ENCODE results near the gene BRD3. TPM values are rescaled to one million over a fixed set of nuclear protein-coding genes. Genes with fewer than 3 reads are reported as not detected.
"Not testable (repeated sequence)": the region's sequence is repeated elsewhere in the genome, so short reads cannot be mapped to it uniquely, and the experiment has no call there.

BRD3 gene
- total RNA-seq, 1 donor from 2014 or later: 19.9 TPM

DNA sequence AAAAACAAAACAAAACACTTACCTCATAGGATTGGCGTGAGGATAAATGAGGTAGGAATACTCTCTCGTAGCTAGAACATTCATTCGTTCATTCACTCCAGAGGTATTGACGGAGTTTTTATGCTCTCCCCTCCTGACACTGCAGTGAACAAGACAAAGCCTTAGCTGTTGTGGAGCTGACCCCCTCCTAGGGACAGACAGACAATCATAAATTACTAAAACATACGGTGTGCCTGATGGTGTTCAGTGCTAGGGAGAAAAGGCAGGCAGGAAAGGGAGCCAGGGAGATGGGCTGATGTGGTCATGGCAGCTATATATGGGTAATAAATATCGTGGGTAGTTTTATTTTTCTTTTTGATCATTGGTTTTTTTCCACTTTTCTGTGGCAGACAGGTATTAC lies 5.7 kb upstream of the BRD3 start:
- TF ChIP-seq, protein P1, sequence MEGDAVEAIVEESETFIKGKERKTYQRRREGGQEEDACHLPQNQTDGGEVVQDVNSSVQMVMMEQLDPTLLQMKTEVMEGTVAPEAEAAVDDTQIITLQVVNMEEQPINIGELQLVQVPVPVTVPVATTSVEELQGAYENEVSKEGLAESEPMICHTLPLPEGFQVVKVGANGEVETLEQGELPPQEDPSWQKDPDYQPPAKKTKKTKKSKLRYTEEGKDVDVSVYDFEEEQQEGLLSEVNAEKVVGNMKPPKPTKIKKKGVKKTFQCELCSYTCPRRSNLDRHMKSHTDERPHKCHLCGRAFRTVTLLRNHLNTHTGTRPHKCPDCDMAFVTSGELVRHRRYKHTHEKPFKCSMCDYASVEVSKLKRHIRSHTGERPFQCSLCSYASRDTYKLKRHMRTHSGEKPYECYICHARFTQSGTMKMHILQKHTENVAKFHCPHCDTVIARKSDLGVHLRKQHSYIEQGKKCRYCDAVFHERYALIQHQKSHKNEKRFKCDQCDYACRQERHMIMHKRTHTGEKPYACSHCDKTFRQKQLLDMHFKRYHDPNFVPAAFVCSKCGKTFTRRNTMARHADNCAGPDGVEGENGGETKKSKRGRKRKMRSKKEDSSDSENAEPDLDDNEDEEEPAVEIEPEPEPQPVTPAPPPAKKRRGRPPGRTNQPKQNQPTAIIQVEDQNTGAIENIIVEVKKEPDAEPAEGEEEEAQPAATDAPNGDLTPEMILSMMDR (conservative IDR thresholded peaks at IDR 0.05; ENCODE audit: low read depth, low read length): no peak
- DNase-seq (ENCODE audit: low read depth): no peak

DNA sequence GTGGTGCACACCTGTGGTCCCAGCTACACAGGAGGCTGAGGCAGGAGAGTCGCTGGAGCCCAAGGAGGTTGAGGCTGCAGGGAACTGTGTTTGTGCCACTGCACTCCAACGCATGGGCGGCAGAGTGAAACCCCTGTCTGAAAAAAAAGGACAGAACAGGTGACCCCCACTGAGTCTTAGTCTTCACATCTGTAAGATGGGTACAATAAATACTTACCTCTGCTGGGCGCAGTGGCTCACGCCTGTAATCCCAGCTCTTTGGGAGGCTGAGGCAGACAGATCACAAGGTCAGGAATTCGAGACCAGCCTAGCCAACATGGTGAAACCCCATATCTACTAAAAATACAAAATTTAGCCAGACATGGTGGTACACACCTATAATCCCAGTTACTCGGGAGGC lies 4.9 kb upstream of the BRD3 start:
- not testable (repeated sequence) for DNase-seq (ENCODE audit: low read depth)

More for the DNA sequence above, 5.7 kb upstream of the BRD3 start:
- no peak overlapping the region for H3K4me3 ChIP-seq (ENCODE audit: low read depth, low read length)

DNA sequence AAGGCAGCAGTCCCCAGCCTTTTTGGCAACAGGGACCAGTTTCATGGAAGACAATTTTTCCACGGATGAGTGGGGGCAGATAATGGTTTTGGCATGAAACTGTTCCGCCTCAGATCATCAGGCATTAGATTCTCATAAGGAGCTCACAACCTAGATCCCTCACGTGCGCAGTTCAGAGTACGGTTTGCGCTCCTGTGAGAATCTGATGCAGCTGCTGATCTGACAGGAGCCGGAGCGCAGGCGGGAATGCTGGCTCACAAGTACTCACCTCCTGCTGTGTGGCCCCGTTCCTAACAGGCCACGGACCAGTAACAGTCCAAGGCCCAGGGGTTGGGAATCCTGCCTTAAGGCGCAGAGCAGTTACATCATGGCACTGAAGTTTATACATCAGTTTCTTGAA lies 3.3 kb upstream of the BRD3 start:
- DNase-seq (ENCODE audit: low read depth): no peak
- TF ChIP-seq, protein P1 (conservative IDR thresholded peaks at IDR 0.05; ENCODE audit: low read depth, low read length): no peak

More for the DNA sequence above, 4.9 kb upstream of the BRD3 start:
- not testable (repeated sequence) for H3K4me3 ChIP-seq (ENCODE audit: low read depth, low read length)

DNA sequence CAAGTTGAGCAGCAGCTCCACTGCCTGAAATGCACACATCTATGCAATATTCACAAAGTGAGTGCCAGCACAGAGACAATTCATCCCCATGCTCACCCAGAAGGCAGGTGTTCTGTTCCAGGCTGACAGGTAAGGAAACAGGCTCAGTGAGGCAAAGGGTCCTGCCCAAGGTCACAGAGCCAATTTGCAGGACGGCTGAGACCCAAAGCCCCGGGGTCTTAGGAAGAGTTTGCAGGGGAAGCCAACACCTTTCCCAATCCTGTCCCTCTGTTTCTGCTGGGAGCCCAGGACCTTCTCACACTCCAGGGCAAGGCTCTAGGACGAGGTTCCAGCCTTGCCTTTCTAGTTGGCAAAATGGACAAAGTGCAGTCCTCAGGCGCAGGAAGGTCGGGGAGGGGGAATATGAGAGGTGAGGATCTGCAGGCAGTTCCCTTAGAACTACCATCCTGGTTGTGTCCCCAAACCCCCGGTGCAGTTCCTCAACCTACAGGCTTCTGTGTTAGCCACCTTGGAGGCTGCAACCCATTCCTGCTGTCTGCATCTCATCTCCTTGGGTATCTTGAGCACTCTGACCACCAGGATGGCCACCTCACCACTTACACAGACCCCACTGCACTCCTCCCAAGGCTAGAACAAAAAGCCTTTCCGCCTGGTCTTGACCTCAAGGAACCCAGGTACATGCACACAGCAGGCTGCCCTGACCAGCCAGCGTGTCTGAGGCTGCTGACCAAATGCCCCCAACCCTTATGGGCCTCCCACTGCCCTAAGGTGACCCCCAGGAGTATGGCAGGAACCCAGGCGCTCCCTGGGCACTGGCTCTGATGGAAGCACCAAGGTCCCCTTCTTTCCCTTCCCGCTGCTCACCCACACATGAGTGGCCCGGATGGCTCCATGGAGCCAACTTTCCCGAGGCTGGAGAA lies 1.9 kb upstream of the BRD3 start:
- no peak overlapping the region for H3K4me3 ChIP-seq (ENCODE audit: low read depth, low read length)
- DNase-seq (ENCODE audit: low read depth): no peak
- TF ChIP-seq, protein P1 (conservative IDR thresholded peaks at IDR 0.05; ENCODE audit: low read depth, low read length): no peak

More for the DNA sequence above, 3.3 kb upstream of the BRD3 start:
- no peak overlapping the region for H3K4me3 ChIP-seq (ENCODE audit: low read depth, low read length)

DNA sequence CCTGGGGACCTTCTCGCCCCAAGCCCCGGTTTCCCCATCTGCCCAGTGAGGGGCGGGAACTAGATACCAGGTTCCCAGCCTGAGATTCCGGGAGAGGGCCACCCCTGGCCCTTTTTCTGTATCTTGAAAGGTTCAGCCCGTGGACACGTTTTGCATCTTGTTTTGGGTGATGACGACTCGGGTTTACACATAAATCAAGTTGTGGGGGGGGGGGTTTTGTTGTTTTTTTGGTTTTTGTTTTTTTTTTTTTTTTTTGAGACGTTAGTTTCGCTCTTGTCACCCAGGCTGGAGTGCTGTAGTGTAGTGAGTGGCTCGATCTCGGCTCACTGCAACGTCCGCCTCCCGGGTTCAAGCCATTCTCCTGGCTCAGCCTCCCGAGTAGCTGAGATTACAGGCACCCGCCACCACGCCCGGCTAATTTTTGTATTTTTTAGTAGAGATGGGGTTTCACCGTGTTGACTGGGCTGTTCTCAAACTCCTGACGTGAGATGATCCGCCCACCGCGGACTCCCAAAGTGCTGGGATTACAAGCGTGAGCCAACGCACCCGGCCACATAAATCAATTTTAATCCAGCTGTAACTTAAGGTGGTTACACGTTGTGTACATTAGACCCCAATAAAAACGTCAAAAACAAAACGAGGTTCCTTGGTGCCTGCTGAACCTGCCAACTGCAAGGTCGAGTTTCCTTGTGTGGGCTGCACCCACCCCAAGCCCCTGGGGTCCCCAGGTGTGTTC lies 1.1 kb upstream of the BRD3 start:
- TF ChIP-seq, protein P1 (conservative IDR thresholded peaks at IDR 0.05; ENCODE audit: low read depth, low read length): no peak
- DNase-seq (ENCODE audit: low read depth): no peak
- H3K4me3 ChIP-seq (ENCODE audit: low read depth, low read length): peak overlapping the region; percentile 71

DNA sequence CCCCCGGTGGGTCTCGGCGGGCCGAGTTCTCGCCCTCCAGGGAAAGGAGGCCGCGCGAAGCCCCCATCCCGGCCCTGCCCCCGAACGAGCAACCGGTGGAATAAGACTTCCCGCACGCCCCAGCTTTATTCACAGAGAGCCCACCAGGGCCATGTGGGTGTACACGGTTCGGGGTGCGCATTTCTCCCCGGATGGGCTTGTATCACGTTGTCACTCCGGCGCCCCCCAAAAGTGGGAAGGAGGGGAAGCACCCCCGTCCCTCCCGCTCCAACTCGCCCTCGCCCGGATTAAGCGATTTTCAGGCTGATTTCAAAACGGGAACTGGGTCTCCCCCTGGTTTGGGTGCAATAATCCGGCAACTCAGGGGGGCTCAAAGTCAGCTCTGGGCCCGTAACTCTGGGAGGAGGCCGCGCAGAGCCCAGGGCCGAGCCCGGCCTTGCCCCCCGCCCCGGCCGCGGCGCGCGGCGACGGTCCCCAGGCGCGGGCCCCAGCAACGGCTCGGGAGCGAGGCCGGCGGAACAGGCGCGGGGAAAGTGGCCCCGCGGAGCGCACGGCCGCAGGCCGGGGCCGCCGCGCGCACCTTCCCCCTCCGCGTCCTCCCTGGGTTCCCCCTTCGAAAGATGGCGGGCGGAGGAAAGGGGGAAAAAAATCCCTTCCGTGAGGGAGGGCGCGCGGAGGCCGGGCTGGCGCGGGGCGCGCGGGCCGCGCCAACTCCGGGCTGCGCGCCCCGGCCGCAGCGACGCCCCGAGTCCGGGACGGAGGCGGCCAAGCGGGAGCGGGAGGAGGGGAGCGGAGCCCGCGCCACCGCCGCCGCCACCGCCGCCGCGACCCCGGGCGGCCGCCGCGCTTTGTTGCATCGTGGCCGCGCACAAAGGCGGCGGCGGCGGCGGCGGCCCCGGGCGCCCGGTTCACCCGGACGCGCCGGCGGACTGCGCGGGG lies 644 bp downstream of the BRD3 start:
- H3K4me3 ChIP-seq (ENCODE audit: low read depth, low read length): peak overlapping the region; percentile 95
- no peak for DNase-seq (ENCODE audit: low read depth)
- TF ChIP-seq, protein P1 (conservative IDR thresholded peaks at IDR 0.05; ENCODE audit: low read depth, low read length): no peak

Measured in epithelial cell of proximal tubule (primary cell).